SIG-M5 (cell line): ENCODE data around the gene CD40.
"Not testable (repeated sequence)": the region's sequence is repeated elsewhere in the genome, so short reads cannot be mapped to it uniquely, and the experiment has no call there.

ENCODE experiments used
- DNase-seq: peaks from one replicate; lab custom pipeline; 2025; lab: John Stamatoyannopoulos, UW

Gene CD40

GRCh38 chr20:46117704-46118467 is at the start of gene CD40:
CD40 (plus strand) TSS chr20:46118314; CDS start chr20:46118344, 30 bp downstream.
- no peak for DNase-seq

- DNase-seq: no peak
These were observed 47.8 kb upstream of the CD40 start for GRCh38 chr20:46070215-46070900.

- DNase-seq: no peak
These were observed 46.5 kb upstream of the CD40 start for GRCh38 chr20:46071573-46071972.

GRCh38 chr20:46073024-46073423 is 45.1 kb upstream of the CD40 start:
- DNase-seq: no peak

DNA sequence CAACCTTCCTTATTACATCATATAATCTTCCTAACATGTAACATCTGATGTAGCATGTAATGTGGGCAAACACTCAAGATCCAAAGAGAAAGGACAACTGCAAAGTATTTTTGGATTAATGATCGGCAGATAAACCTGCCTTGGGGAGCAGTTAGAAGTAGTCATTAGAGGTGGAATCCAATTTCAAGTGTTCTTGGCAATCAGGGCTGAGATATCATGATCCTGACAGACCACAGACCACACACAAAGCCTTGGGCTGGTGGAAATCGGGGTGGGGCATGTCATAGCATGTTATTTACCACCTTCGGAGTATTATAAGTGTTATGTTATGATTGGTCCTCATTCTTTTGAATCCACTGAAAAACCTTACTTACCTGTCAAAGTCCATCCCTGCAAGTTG is 44.7 kb upstream of the CD40 start:
- no peak for DNase-seq

DNA sequence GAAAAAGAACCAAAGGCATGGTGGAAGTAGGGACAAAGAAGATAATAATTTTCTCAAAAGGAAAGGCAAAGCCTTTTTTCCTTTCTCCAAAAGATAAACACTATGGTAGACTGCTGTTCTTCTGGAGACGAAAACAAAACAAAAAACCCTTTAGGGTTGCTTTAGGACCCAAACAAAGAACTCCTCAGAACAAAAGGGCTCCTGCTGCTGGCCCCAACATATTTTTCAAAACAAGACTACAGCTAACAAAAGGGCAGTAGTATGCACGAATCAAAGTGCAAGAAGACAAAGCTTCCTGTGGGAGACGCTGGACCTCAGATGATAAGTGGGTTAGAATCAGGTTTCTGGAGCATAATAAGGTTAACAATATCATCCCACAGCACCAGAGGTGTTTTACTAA is 44.1 kb upstream of the CD40 start:
- DNase-seq: no peak

DNA sequence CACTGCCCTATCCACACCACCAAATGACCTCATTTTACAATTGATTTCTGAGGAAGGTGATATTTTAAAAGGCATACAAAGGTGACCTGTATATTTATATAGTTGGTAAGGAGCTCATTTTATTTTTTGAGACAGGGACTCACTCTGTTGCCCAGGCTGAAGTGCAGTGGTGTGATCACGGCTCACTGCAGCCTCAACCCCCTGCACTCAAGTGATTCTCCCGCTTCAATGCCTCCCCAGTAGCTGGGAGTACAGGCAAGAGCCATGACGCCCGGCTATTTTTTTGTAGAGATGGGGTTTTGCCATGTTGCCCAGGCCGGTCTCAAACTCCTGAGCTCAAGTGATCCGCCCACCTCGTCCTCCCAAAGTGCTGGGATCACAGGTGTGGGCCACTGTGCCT is 41.3 kb upstream of the CD40 start:
- DNase-seq: no peak

GRCh38 chr20:46077642-46078305 is 40.3 kb upstream of the CD40 start:
- DNase-seq: no peak

- no peak for DNase-seq
These were observed 39.2 kb upstream of the CD40 start for GRCh38 chr20:46078954-46079353.

DNA sequence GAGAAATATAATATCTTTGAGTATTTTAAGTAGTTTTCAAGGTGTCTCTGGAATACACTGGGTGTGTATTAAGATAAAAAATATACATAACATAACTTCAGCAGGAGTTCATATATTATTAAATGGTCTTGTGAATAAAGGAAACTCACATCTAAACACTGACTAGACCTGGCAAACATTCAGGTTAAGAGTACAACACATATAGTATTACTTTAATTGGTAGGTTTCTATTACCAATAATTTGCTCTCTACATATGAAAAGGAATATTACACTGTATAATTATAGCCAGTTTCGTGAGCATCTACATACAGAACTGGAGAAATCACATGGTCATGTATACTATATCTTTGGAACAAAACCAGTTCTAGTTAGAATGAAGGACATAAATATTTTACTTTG is 37.0 kb upstream of the CD40 start:
- no peak for DNase-seq

GRCh38 chr20:46083101-46083500 is 35.0 kb upstream of the CD40 start:
- DNase-seq: no peak

GRCh38 chr20:46083531-46084061 is 34.5 kb upstream of the CD40 start:
- DNase-seq: no peak

DNA sequence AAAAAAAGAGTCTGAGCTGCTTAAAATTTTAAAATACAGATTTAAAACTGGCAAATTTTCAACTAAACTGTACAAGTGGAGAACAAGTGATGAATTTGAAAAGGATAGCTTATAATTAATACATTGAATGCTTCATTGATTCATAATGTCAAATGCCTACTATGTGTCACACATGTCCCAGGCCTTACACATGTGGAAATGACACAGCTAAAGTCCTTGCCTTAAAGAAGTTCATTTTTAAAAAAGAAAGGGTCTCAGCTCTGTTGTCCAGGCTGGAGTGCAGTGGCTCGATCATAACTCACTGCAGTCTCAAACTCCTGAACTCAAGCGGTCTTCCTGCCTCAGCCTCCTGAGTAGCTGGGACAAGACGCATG is 33.3 kb upstream of the CD40 start:
- no peak for DNase-seq

- DNase-seq: no peak
These were observed 32.8 kb upstream of the CD40 start for GRCh38 chr20:46085179-46085851.

GRCh38 chr20:46087161-46087560 is 31.0 kb upstream of the CD40 start:
- no peak for DNase-seq

- no peak for DNase-seq
These were observed 29.5 kb upstream of the CD40 start for GRCh38 chr20:46088409-46089166.

GRCh38 chr20:46089167-46089416 is 29.0 kb upstream of the CD40 start:
- no peak for DNase-seq

- peak; percentile 59 for DNase-seq
These were observed 28.4 kb upstream of the CD40 start, which contains the start of gene NCOA5 for GRCh38 chr20:46089417-46090388. NCOA5 (minus strand) TSS chr20:46089962; CDS start chr20:46079424, 10,538 bp downstream.

DNA sequence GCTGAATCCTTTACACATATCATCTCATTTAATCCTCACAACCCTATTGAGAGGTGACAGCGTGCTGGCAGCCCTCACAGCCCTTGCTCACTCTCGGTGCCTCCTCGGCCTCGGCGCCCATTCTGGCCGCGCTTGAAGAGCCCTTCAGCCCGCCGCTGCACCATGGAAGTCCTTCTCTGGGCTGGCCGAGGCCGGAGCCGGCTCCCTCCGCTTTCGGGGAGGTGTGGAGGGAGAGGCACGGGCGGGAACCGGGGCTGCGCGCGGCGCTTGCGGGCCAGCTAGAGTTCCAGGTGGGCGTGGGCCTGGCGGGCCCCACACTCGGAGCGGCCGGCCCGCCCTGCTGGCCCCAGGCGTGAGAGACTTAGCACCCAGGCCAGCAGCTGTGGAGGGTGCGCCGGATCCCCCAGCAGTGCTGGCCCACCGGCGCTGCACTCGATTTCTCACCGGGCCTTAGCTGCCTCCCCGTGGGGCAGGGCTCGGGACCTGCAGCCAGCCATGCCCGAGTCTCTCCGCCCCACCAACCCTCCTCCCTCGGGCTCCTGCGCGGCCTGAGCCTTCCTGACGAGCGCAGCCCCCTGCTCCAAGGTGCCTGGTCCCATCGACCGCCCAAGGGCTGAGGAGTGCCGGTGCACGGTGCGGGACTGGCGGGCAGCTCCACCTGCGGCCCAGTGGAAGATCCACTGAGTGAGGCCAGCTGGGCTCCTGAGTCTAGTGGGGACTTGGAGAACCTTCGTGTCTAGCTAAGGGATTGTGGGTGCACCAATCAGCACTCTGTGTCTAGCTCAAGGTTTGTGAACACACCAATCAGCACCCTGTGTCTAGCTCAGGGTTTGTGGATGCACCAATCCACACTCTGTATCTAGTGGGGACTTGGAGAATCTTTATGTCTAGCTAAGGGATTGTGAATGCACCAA is 26.2 kb upstream of the CD40 start:
- not testable (repeated sequence) for DNase-seq
